Stimulated activated CD8-positive, alpha-beta memory T cell treated with anti-CD3 and anti-CD28 coated beads, Interleukin-4, amount 100 ng/mL, for 24 hours (primary cell): Measurements from ENCODE around the gene NCF1.
"Not testable (repeated sequence)": the region's sequence is repeated elsewhere in the genome, so short reads cannot be mapped to it uniquely, and the experiment has no call there.

Experiments used
- DNase-seq: peaks from one replicate; pipeline ENCODE4 v3.0.0-alpha.2; 2020; ENCODE audit warnings: low read depth

NCF1 gene

GRCh38 chr7:74773760-74774750 is at the start of gene NCF1:
NCF1 (plus strand) TSS chr7:74774011; CDS start chr7:74774032, 21 bp downstream.
- not testable (repeated sequence) for DNase-seq

GRCh38 chr7:74725840-74726239 is 48.0 kb upstream of the NCF1 start:
- no peak for DNase-seq

- DNase-seq = no peak
Measured at GRCh38 chr7:74726309-74727101, 47.3 kb upstream of the NCF1 start.

- DNase-seq = not testable (repeated sequence)
Measured at GRCh38 chr7:74728686-74729085, 45.1 kb upstream of the NCF1 start.

GRCh38 chr7:74730186-74730585 is 43.6 kb upstream of the NCF1 start:
- DNase-seq = not testable (repeated sequence)

- not testable (repeated sequence) for DNase-seq
Measured at GRCh38 chr7:74739974-74740703, 33.7 kb upstream of the NCF1 start.

GRCh38 chr7:74743936-74744557 is 29.8 kb upstream of the NCF1 start:
- not testable (repeated sequence) for DNase-seq

- not testable (repeated sequence) for DNase-seq
Measured at GRCh38 chr7:74753921-74754482, 19.8 kb upstream of the NCF1 start.

- DNase-seq = not testable (repeated sequence)
Measured at GRCh38 chr7:74756673-74757072, 17.1 kb upstream of the NCF1 start.

- not testable (repeated sequence) for DNase-seq
Measured at GRCh38 chr7:74758268-74758667, 15.5 kb upstream of the NCF1 start.

- DNase-seq = not testable (repeated sequence)
Measured at GRCh38 chr7:74758982-74759381, 14.8 kb upstream of the NCF1 start.

GRCh38 chr7:74765205-74765918 is 8.4 kb upstream of the NCF1 start:
- DNase-seq = not testable (repeated sequence)

GRCh38 chr7:74766509-74766908 is 7.3 kb upstream of the NCF1 start:
- DNase-seq = not testable (repeated sequence)

GRCh38 chr7:74766991-74767390 is 6.8 kb upstream of the NCF1 start:
- not testable (repeated sequence) for DNase-seq

GRCh38 chr7:74770062-74770461 is 3.7 kb upstream of the NCF1 start:
- DNase-seq = not testable (repeated sequence)

- DNase-seq = not testable (repeated sequence)
Measured at GRCh38 chr7:74772093-74772492, 1.7 kb upstream of the NCF1 start.

- not testable (repeated sequence) for DNase-seq
Measured at GRCh38 chr7:74775111-74775510, 1.3 kb downstream of the NCF1 start.

GRCh38 chr7:74779053-74779452 is 5.2 kb downstream of the NCF1 start:
- DNase-seq = not testable (repeated sequence)

- not testable (repeated sequence) for DNase-seq
Measured at GRCh38 chr7:74781746-74782145, 7.9 kb downstream of the NCF1 start.

GRCh38 chr7:74783595-74783994 is 9.8 kb downstream of the NCF1 start:
- not testable (repeated sequence) for DNase-seq
